ENCODE results near the gene SLCO2B1.
"Not testable (repeated sequence)": the region's sequence is repeated elsewhere in the genome, so short reads cannot be mapped to it uniquely, and the experiment has no call there.

SLCO2B1 gene, protein sequence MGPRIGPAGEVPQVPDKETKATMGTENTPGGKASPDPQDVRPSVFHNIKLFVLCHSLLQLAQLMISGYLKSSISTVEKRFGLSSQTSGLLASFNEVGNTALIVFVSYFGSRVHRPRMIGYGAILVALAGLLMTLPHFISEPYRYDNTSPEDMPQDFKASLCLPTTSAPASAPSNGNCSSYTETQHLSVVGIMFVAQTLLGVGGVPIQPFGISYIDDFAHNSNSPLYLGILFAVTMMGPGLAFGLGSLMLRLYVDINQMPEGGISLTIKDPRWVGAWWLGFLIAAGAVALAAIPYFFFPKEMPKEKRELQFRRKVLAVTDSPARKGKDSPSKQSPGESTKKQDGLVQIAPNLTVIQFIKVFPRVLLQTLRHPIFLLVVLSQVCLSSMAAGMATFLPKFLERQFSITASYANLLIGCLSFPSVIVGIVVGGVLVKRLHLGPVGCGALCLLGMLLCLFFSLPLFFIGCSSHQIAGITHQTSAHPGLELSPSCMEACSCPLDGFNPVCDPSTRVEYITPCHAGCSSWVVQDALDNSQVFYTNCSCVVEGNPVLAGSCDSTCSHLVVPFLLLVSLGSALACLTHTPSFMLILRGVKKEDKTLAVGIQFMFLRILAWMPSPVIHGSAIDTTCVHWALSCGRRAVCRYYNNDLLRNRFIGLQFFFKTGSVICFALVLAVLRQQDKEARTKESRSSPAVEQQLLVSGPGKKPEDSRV

DNA sequence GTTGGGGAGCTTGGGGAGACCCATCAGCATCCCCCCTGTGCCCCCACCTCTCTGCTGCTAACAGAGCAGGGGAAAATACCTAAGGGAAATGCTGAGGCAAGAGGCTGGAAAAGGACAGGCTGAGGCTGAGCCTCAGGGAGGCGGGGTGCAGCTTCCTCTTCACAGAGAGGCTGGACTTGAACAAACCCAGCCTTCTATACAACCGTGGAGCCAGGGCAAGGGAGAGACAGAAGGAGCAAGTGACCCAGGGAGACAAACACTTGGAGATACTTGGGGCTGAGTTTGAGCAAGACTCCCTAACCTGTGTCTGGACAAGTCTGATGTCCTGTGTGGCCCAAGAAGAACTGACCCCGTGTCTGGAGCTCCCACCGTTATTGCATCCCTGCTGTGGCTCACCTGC lies at the start of gene SLCO2B1:
Gene SLCO2B1 (plus strand): TSS at position 229 of the 400 bp plus-strand sequence. CDS start 275 bp downstream, outside the sequence.
- no peak for DNase-seq (ENCODE audit: extremely low read depth in 1 of 2, low read depth in 1 of 2)

GRCh38 chr11:75101424-75102128 lies 49.3 kb upstream of the SLCO2B1 start:
- DNase-seq (ENCODE audit: extremely low read depth in 1 of 2, low read depth in 1 of 2), result no peak

DNA sequence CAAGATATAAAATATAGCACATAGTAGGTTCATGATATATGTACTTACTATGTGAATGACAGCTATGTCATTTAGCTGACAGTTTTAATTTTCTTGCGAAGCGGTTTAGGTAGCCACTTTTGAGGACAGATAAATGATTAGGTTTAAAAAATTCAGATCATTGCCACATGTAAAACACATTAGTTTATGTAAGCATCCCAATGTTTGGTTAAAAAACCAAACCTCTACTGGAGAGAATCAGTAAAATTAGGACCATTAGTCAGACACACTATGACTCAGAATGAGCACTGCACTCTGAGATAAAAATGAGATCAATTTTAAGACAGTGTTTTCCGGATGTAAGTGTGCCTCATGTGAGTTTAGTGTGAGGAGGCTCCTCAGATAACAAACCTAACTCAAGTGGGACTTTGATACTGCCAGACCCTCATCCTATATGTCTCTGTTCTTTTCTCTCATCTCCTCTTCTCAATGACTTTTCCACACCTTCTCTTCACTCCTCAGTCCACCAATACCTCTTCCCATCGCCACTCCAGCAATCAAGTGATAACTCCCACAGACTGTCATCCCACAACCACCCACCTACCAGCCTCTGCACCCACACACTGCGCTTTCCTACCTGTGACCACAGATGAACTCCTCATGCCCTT lies 47.4 kb upstream of the SLCO2B1 start:
- DNase-seq (ENCODE audit: extremely low read depth in 1 of 2, low read depth in 1 of 2), result no peak

DNA sequence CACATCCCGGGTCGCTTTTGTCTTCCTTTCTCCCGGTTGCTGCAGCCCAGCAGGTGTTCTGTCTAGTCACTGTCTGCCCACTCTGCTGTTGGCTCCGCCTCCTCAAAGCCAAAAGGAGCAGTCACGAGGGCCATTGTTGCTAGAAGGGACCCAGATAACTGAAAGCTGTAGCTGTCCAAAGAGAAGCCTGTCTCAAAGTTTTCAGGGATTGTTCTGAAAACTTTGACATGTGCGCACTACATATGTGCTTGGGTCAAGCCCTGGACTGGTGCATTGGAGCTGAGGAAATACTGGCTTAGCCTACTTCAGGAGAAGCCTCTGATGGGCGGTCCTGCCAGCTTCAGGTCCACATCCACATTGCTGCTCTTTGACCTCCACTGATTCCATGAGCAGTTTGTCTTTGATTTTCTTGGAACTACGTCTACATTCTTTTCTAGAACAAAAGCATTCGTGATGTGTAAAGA lies 45.4 kb upstream of the SLCO2B1 start:
- DNase-seq (ENCODE audit: extremely low read depth in 1 of 2, low read depth in 1 of 2), result no peak

- not testable (repeated sequence) for DNase-seq (ENCODE audit: extremely low read depth in 1 of 2, low read depth in 1 of 2)
These were observed 44.8 kb upstream of the SLCO2B1 start for GRCh38 chr11:75105967-75106681.

DNA sequence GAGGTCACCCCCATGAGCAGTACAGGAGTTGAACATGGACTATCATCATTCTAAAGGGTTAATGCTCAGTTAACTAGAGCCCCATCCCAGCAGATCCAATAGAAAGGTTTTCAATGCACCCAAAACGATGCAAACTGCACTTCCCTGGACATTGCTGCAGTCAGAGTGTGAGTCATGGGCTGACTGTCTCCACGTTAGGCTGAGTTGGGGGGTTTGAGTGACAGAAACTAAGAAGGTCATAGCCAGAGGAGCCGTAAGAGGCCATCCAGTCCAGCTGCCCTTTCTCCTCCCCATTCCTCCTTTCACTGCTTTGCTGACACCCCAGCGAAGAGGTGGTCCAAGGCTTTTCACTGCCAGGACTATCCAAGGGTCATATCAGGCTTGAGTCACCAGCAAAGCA lies 43.7 kb upstream of the SLCO2B1 start:
- DNase-seq (ENCODE audit: extremely low read depth in 1 of 2, low read depth in 1 of 2), result no peak

DNA sequence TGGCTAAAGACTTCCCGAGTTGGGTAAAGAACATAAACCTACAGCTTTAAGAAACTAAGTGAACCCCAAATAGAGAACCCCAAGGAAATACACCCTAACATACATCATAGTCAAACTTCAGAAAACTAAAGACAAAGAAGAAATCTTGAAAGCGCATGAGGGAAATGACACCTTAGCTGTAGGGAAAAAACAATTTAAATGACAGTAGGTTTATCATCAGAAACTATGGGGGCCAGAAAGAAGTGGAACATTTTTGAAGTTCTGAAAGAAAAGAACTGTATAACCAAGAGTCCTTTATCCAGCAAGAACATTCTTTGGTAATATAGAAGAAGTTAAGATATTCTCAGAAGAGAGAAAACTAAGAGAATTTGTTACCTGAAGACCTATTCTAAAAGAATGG lies 38.7 kb upstream of the SLCO2B1 start:
- DNase-seq (ENCODE audit: extremely low read depth in 1 of 2, low read depth in 1 of 2), result no peak

DNA sequence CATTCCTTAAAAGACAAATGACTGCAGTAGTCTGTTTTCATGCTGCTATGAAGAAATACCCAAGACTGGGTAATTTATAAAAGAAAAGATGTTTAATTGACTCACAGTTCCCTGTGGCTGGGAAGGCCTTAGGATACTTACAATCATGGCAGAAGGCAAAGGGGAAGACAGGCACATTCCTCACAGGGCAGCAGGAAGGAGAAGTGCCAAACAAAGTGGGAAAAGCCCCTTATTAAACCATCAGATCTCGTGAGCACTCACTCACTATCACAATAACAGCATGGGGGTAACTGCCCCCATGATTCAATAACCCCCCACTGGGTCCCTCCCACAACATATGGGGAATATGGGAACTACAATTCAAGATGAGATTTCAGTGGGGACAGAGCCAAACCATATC lies 37.9 kb upstream of the SLCO2B1 start:
- DNase-seq (ENCODE audit: extremely low read depth in 1 of 2, low read depth in 1 of 2), result no peak

- DNase-seq (ENCODE audit: extremely low read depth in 1 of 2, low read depth in 1 of 2), result no peak
These were observed 36.4 kb upstream of the SLCO2B1 start for GRCh38 chr11:75114465-75114864.

GRCh38 chr11:75118577-75118976 lies 32.3 kb upstream of the SLCO2B1 start:
- DNase-seq (ENCODE audit: extremely low read depth in 1 of 2, low read depth in 1 of 2), result no peak

DNA sequence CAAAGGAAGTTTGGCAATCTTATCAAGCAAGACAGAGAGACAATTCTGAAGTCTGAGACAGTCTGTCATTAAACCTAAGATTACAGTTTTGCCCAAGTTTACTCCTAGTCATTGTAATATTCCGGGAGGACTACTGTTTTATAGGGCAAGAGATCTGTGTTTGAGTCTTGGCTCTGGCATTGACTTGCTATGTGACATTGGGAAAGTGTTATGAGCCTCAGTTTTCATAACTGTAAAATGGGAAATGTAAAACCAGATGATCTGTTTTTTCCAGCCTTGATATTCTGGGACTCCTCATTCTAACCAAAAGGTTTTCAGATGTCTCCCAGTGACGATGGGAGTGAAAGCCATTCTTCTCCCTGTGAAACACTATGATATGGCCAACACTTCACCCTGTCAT lies 24.3 kb upstream of the SLCO2B1 start:
- no peak for DNase-seq (ENCODE audit: extremely low read depth in 1 of 2, low read depth in 1 of 2)

GRCh38 chr11:75132080-75132479 lies 18.8 kb upstream of the SLCO2B1 start:
- DNase-seq (ENCODE audit: extremely low read depth in 1 of 2, low read depth in 1 of 2), result no peak

- DNase-seq (ENCODE audit: extremely low read depth in 1 of 2, low read depth in 1 of 2), result no peak
These were observed 16.9 kb upstream of the SLCO2B1 start for GRCh38 chr11:75133976-75134375.

- DNase-seq (ENCODE audit: extremely low read depth in 1 of 2, low read depth in 1 of 2), result no peak
These were observed 15.8 kb upstream of the SLCO2B1 start for GRCh38 chr11:75135021-75135650.

GRCh38 chr11:75135651-75136050 lies 15.3 kb upstream of the SLCO2B1 start:
- DNase-seq (ENCODE audit: extremely low read depth in 1 of 2, low read depth in 1 of 2), result no peak

DNA sequence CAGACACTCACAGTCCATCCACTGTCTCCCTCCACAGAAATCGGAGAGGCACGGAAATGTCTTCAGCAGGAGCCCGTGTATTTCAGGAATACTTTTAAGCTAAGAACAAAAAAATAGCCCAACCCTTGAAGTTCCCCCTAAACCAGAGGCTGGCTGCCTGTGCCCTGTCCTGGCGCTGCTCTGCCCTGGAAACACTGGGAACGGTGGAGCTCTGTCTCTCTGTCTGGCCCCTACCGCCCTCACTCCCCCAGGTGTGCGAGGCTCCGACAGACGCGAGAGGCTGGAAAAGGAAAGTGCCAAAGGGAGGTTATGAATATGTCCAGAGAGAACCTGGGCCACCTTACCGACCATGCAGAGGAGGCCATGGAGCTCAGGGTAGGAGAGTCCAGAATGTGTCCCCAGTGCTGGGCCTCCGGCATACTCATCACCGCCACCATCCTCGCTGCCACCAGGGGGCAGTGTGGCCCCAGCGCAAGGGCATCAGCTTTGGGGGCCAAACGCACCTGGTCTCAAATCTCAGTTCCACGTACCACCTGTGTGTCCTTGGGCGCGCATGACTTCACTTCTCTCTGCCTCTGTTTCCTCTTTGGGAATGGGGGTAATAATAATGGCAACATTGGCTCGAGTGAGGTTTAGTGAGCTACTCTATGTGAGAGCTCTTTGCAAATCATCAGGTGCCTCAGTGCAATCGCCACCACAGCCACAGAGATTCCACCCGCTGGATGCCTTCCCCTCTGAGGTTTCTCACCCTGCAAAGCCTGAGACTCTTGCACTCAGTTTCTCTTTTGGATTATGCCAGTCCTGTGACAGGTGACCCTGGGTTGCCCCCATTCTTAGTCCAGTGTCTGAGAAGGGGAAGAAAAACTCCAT lies 10.4 kb upstream of the SLCO2B1 start:
- DNase-seq (ENCODE audit: extremely low read depth in 1 of 2, low read depth in 1 of 2), result peak; percentile 38 to 49

GRCh38 chr11:75141166-75141565 lies 9.7 kb upstream of the SLCO2B1 start:
- DNase-seq (ENCODE audit: extremely low read depth in 1 of 2, low read depth in 1 of 2), result no peak

- DNase-seq (ENCODE audit: extremely low read depth in 1 of 2, low read depth in 1 of 2), result peak; percentile 54 to 77
These were observed 8.0 kb upstream of the SLCO2B1 start for GRCh38 chr11:75142714-75143419.
